Measurements from ENCODE around the gene ALK. TPM values are rescaled to one million over a fixed set of nuclear protein-coding genes. Genes with fewer than 3 reads are reported as not detected.
"Not testable (repeated sequence)": the region's sequence is repeated elsewhere in the genome, so short reads cannot be mapped to it uniquely, and the experiment has no call there.

The ALK gene
- total RNA-seq, 1 donor from 2014 or later: 0.27 TPM

GRCh38 chr2:29844713-29845326 is 76.6 kb downstream of the ALK start:
- DNase-seq (ENCODE audit: low read depth): peak; percentile 11

GRCh38 chr2:29841386-29842004 is 79.9 kb downstream of the ALK start:
- DNase-seq (ENCODE audit: low read depth): peak; percentile 50

- no peak for DNase-seq (ENCODE audit: low read depth)
Measured at GRCh38 chr2:29839306-29839705, 82.1 kb downstream of the ALK start.

- DNase-seq (ENCODE audit: low read depth): no peak
Measured at GRCh38 chr2:29837925-29838324, 83.5 kb downstream of the ALK start.

- DNase-seq (ENCODE audit: low read depth): peak; percentile 60
Measured at GRCh38 chr2:29834624-29835023, 86.8 kb downstream of the ALK start.

GRCh38 chr2:29834036-29834540 is 87.3 kb downstream of the ALK start:
- no peak for DNase-seq (ENCODE audit: low read depth)

GRCh38 chr2:29831560-29831959 is 89.8 kb downstream of the ALK start:
- DNase-seq (ENCODE audit: low read depth): no peak

- no peak for DNase-seq (ENCODE audit: low read depth)
Measured at GRCh38 chr2:29829841-29830240, 91.5 kb downstream of the ALK start.

GRCh38 chr2:29824145-29824544 is 97.2 kb downstream of the ALK start:
- not testable (repeated sequence) for DNase-seq (ENCODE audit: low read depth)

GRCh38 chr2:29821591-29821990 is 99.8 kb downstream of the ALK start:
- DNase-seq (ENCODE audit: low read depth): peak; percentile 76

GRCh38 chr2:29819570-29819969 is 101.8 kb downstream of the ALK start:
- DNase-seq (ENCODE audit: low read depth): no peak

- no peak for DNase-seq (ENCODE audit: low read depth)
Measured at GRCh38 chr2:29817801-29818680, 103.3 kb downstream of the ALK start.

GRCh38 chr2:29817299-29817698 is 104.1 kb downstream of the ALK start:
- DNase-seq (ENCODE audit: low read depth): no peak

- DNase-seq (ENCODE audit: low read depth): no peak
Measured at GRCh38 chr2:29816651-29817050, 104.7 kb downstream of the ALK start.

GRCh38 chr2:29811378-29811777 is 110.0 kb downstream of the ALK start:
- DNase-seq (ENCODE audit: low read depth): peak; percentile 49

GRCh38 chr2:29810956-29811355 is 110.4 kb downstream of the ALK start:
- no peak for DNase-seq (ENCODE audit: low read depth)

- DNase-seq (ENCODE audit: low read depth): no peak
Measured at GRCh38 chr2:29808321-29808720, 113.1 kb downstream of the ALK start.

- no peak for DNase-seq (ENCODE audit: low read depth)
Measured at GRCh38 chr2:29807082-29807481, 114.3 kb downstream of the ALK start.

- no peak for DNase-seq (ENCODE audit: low read depth)
Measured at GRCh38 chr2:29806461-29806860, 114.9 kb downstream of the ALK start.

- DNase-seq (ENCODE audit: low read depth): no peak
Measured at GRCh38 chr2:29804671-29805070, 116.7 kb downstream of the ALK start.

- DNase-seq (ENCODE audit: low read depth): no peak
Measured at GRCh38 chr2:29803537-29803936, 117.8 kb downstream of the ALK start.

- no peak for DNase-seq (ENCODE audit: low read depth)
Measured at GRCh38 chr2:29802986-29803385, 118.4 kb downstream of the ALK start.

Data from myocyte (in vitro differentiated cells).